Measurements from ENCODE around the gene NEK7. TPM values are rescaled to one million over a fixed set of nuclear protein-coding genes. Genes with fewer than 3 reads are reported as not detected.

NEK7 gene
- polyA plus RNA-seq, 4 donors = 14.9 to 38.3 (median 27.2) TPM

DNA sequence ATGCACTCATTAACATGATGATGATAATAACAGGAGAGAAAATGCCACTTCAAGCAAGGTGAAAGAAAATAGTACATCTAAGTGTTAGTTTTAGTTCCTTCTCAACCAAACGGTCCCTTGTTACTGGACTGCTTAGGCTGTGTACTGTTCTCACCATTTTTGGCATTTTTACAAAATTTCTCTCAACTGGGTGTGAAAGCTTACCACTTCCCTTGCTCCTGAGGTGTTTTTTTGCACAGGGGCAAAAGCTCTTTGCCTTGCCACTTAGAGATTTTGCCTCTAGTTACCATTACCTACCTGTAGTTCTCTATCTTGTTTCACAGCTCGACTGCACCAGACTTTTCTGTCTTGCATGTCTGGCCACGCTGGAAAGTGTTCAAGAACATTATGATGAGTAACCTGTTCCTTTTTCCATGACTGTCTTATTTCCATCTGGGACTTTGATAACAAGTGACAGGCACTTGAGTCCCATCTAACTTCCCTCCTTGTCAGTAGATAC is 10.7 kb downstream of the NEK7 start:
- H3K27ac ChIP-seq (ENCODE audit: low read depth in 1 of 3, low read length in 2 of 3) = peak overlapping the region in 1 of 3 donors; percentile 45
- 31 to 43% (median 35%) methylated on average over 3 of the region's 3 CpGs for WGBS, 3 donors
- H3K4me1 ChIP-seq (ENCODE audit: control insufficient read depth in 3 of 3, insufficient read depth in 2 of 3, low read depth in 1 of 3, low read length in 2 of 3) = peaks cover 11 to 27% (median 25%) of the 10 kb centered on the region in 3 donors
- H3K36me3 ChIP-seq (ENCODE audit: control insufficient read depth in 3 of 3, insufficient read depth in 2 of 3, low read depth in 1 of 3, low read length in 3 of 3) = no peaks in the 10 kb centered on the region
- H3K4me3 ChIP-seq (ENCODE audit: low read depth in 1 of 3, low read length in 3 of 3) = no peak overlapping the region
- peak in 1 of 2 donors; percentile 38 for DNase-seq
- H3K27me3 ChIP-seq (ENCODE audit: control insufficient read depth in 3 of 3, insufficient read depth in 3 of 3, low read length in 3 of 3) = no peaks in the 10 kb centered on the region
- FAIRE-seq = no peak
- H3K9me3 ChIP-seq (ENCODE audit: control insufficient read depth in 2 of 2, insufficient read depth in 1 of 2, low read depth in 1 of 2, low read length in 1 of 2) = no peaks in the 10 kb centered on the region

DNA sequence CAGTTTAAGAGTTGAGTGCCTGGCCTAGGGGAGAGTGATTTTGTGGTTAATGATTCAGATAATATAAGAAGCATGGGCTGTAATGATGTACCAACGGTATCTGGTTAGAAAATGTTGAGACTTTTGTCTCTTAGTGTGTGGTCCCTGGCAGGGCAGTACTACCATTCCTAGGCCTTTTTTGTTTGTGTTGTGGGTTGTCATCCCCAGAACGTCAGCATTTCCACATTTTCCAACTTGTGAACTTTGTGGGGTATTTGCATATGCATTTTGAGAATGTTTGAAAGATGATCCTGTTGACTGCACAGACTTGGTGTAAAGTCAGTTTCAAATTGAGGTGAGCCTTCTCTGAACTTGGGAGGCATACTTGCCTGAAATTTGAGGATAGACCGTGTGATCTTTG is 11.4 kb downstream of the NEK7 start:
- Histone ChIP-seq H3K36me3 (ENCODE audit: control insufficient read depth in 3 of 3, insufficient read depth in 2 of 3, low read depth in 1 of 3, low read length in 3 of 3) (no peaks in the 10 kb centered on the region), H3K9me3 (ENCODE audit: control insufficient read depth in 2 of 2, insufficient read depth in 1 of 2, low read depth in 1 of 2, low read length in 1 of 2) (no peaks in the 10 kb centered on the region), H3K4me3 (ENCODE audit: low read depth in 1 of 3, low read length in 3 of 3) (no peak overlapping the region), H3K27me3 (ENCODE audit: control insufficient read depth in 3 of 3, insufficient read depth in 3 of 3, low read length in 3 of 3) (no peaks in the 10 kb centered on the region), H3K27ac (ENCODE audit: low read depth in 1 of 3, low read length in 2 of 3) (no peak overlapping the region), H3K4me1 (ENCODE audit: control insufficient read depth in 3 of 3, insufficient read depth in 2 of 3, low read depth in 1 of 3, low read length in 2 of 3) (peaks cover 9 to 27% (median 19%) of the 10 kb centered on the region in 3 donors)
- 50 to 58% (median 57%) methylated on average over 3 of the region's 3 CpGs for WGBS, 3 donors
- FAIRE-seq (no peak), DNase-seq (no peak)

DNA sequence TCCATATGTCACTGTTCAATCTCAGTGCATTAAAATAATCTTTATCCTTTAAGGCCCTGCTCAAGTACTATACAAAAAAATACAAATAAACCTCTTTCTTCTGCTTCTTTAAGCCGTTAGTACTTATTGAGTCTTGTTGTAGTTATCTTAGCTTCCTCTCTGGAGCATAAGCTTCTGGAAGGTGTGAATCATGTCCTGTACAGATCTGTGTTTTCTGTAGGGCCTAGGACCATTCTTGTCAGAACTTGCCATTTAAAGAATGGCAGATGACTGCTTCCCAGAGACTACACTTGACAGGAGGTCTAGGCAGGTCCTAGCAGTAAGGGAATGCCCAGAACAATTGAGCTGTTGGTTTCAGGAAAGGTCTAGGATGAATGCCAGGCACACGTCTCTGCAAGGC is 12.9 kb downstream of the NEK7 start:
- Histone ChIP-seq H3K9me3 (ENCODE audit: control insufficient read depth in 2 of 2, insufficient read depth in 1 of 2, low read depth in 1 of 2, low read length in 1 of 2) (no peaks in the 10 kb centered on the region), H3K4me3 (ENCODE audit: low read depth in 1 of 3, low read length in 3 of 3) (no peak overlapping the region), H3K36me3 (ENCODE audit: control insufficient read depth in 3 of 3, insufficient read depth in 2 of 3, low read depth in 1 of 3, low read length in 3 of 3) (no peaks in the 10 kb centered on the region), H3K27ac (ENCODE audit: low read depth in 1 of 3, low read length in 2 of 3) (no peak overlapping the region), H3K27me3 (ENCODE audit: control insufficient read depth in 3 of 3, insufficient read depth in 3 of 3, low read length in 3 of 3) (no peaks in the 10 kb centered on the region), H3K4me1 (ENCODE audit: control insufficient read depth in 3 of 3, insufficient read depth in 2 of 3, low read depth in 1 of 3, low read length in 2 of 3) (peaks cover 9 to 30% (median 19%) of the 10 kb centered on the region in 3 donors)
- 64 to 82% (median 73%) methylated on average over 2 of the region's 2 CpGs for WGBS, 3 donors
- no peak for DNase-seq
- no peak for FAIRE-seq

DNA sequence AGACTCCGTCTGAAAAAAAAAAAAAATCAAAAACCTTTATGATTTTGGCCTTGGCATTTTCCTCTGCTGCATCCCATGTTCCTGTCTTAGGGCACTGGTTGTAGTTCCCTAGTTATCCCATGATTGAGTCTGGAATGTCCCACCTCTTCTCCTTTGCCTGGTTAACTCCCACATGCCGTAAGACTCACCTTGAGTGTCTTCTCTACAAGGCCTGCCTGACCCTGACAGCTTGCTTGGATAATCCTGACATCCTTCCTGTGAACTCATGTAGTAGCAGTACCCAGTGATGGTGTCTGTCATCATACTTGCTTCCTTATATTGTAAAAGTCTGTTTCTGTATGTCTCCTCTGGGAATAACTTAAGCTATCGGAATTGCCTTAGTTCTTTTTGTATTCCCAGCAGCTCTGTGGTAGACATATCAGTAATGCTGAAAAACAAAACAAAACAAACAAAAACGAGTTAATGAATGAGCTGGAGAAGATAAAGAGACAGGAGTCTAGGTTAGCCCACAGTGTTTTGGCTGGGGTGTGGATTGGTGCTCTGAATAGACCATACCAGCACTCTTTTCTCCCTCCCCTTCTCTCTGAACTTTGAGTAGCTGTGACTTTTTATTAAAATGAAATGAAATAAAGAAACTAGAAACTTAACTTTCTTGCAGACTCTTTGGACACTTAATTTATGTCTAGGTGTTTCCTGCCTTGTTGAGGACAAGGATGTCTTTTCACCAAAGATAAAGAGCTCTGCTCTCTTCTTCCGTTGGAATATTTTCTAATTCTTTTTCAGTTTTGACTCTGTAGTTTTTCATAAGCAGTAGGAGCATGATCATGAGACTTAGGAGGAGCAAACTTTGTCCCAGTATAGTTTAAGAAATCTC is 15.1 kb downstream of the NEK7 start:
- H3K9me3 ChIP-seq (ENCODE audit: control insufficient read depth in 2 of 2, insufficient read depth in 1 of 2, low read depth in 1 of 2, low read length in 1 of 2) = no peaks in the 10 kb centered on the region
- H3K27ac ChIP-seq (ENCODE audit: low read depth in 1 of 3, low read length in 2 of 3) = no peak overlapping the region
- WGBS, 3 donors = 62 to 74% (median 71%) methylated on average over 5 of the region's 5 CpGs
- peaks cover 6 to 25% (median 11%) of the 10 kb centered on the region in 3 donors for H3K4me1 ChIP-seq (ENCODE audit: control insufficient read depth in 3 of 3, insufficient read depth in 2 of 3, low read depth in 1 of 3, low read length in 2 of 3)
- H3K36me3 ChIP-seq (ENCODE audit: control insufficient read depth in 3 of 3, insufficient read depth in 2 of 3, low read depth in 1 of 3, low read length in 3 of 3) = no peaks in the 10 kb centered on the region
- FAIRE-seq (no peak), DNase-seq (no peak)
- H3K4me3 ChIP-seq (ENCODE audit: low read depth in 1 of 3, low read length in 3 of 3) = no peak overlapping the region
- no peaks in the 10 kb centered on the region for H3K27me3 ChIP-seq (ENCODE audit: control insufficient read depth in 3 of 3, insufficient read depth in 3 of 3, low read length in 3 of 3)

DNA sequence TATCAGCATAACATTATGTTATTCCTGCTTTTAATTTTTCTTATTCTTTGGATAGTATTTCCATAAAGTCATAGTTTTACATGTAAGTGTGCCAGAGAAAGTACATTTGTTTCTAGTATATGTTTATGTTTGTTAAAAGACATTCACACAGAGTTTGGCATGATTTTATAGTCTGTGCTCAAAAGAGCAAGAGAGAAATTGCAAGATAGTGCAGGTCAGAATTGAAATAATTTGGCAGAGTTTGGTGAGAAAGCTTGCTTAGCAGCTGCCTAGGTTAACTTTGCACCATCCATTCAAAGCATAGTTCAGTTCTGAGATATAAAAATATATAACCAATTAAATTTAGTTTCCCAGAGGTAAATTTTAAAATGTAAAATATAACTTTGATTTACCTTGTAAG is 17.0 kb downstream of the NEK7 start:
- Histone ChIP-seq H3K27me3 (ENCODE audit: control insufficient read depth in 3 of 3, insufficient read depth in 3 of 3, low read length in 3 of 3) (no peaks in the 10 kb centered on the region), H3K4me3 (ENCODE audit: low read depth in 1 of 3, low read length in 3 of 3) (no peak overlapping the region), H3K36me3 (ENCODE audit: control insufficient read depth in 3 of 3, insufficient read depth in 2 of 3, low read depth in 1 of 3, low read length in 3 of 3) (no peaks in the 10 kb centered on the region), H3K27ac (ENCODE audit: low read depth in 1 of 3, low read length in 2 of 3) (no peak overlapping the region), H3K9me3 (ENCODE audit: control insufficient read depth in 2 of 2, insufficient read depth in 1 of 2, low read depth in 1 of 2, low read length in 1 of 2) (no peaks in the 10 kb centered on the region), H3K4me1 (ENCODE audit: control insufficient read depth in 3 of 3, insufficient read depth in 2 of 3, low read depth in 1 of 3, low read length in 2 of 3) (peaks cover 3 to 24% (median 3%) of the 10 kb centered on the region in 3 donors)
- FAIRE-seq (no peak), DNase-seq (no peak)

DNA sequence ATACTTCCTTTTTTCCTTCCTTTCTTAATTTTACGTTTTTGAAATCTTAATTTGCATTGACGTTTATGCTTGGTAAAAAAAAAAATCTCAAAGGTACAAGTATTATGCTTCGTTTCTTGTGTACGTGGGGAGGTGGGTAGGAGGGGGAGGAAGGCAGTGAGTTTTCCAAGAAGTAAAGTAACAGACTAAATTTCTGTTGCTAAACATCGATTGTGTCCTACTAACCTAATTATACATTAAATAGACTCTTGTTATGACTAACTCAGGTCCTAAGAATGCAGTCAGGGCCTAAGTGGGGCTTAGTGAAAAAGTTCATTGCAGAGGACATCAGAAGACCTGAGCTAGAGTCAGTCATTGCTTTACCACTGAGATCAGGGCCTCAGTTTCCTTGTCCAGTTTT is 17.5 kb downstream of the NEK7 start:
- peaks cover 3 to 24% (median 3%) of the 10 kb centered on the region in 3 donors for H3K4me1 ChIP-seq (ENCODE audit: control insufficient read depth in 3 of 3, insufficient read depth in 2 of 3, low read depth in 1 of 3, low read length in 2 of 3)
- no peaks in the 10 kb centered on the region for H3K36me3 ChIP-seq (ENCODE audit: control insufficient read depth in 3 of 3, insufficient read depth in 2 of 3, low read depth in 1 of 3, low read length in 3 of 3)
- no peaks in the 10 kb centered on the region for H3K9me3 ChIP-seq (ENCODE audit: control insufficient read depth in 2 of 2, insufficient read depth in 1 of 2, low read depth in 1 of 2, low read length in 1 of 2)
- no peak overlapping the region for H3K4me3 ChIP-seq (ENCODE audit: low read depth in 1 of 3, low read length in 3 of 3)
- H3K27ac ChIP-seq (ENCODE audit: low read depth in 1 of 3, low read length in 2 of 3) = no peak overlapping the region
- H3K27me3 ChIP-seq (ENCODE audit: control insufficient read depth in 3 of 3, insufficient read depth in 3 of 3, low read length in 3 of 3) = no peaks in the 10 kb centered on the region
- WGBS, 3 donors = 55 to 70% (median 64%) methylated on average over 5 of the region's 5 CpGs
- no peak for FAIRE-seq
- DNase-seq = no peak

DNA sequence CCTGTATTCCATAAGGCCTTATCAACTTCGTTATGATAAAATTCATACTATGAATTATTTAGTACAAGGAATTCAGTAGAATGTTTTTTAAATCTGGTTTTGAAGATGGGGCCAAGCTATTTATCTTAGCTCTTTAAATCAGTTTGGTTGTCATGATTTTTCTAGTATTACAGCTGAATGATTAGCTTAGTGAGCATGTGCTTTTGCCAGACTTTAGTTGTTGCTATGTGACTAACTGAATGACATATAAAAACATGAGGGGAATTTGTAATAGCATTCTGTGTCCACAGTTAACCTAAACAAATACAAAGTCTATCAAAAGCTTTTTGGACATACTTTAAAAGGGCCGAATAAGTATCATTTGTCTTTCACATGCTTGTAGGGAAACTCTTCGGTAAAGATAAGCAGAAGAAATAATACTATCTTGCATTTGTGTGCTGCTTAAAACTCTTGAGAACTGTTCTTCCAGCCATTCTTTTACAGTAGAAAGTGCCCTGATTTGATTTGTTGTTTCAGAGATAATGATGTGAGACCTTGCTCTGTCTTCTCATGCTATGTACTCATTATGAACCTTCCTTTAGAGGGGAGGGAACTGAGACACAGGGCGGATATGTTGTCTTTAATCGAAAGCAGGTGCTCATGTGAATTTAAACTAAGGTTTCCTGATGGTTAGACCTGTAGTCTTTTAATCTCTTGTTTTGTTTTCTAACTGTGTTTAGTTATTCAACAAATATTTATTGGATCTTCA is 18.8 kb downstream of the NEK7 start:
- FAIRE-seq (no peak), DNase-seq (no peak)
- Histone ChIP-seq H3K4me3 (ENCODE audit: low read depth in 1 of 3, low read length in 3 of 3) (no peak overlapping the region), H3K36me3 (ENCODE audit: control insufficient read depth in 3 of 3, insufficient read depth in 2 of 3, low read depth in 1 of 3, low read length in 3 of 3) (no peaks in the 10 kb centered on the region), H3K27ac (ENCODE audit: low read depth in 1 of 3, low read length in 2 of 3) (no peak overlapping the region), H3K4me1 (ENCODE audit: control insufficient read depth in 3 of 3, insufficient read depth in 2 of 3, low read depth in 1 of 3, low read length in 2 of 3) (peaks cover 3 to 16% (median 3%) of the 10 kb centered on the region in 3 donors), H3K27me3 (ENCODE audit: control insufficient read depth in 3 of 3, insufficient read depth in 3 of 3, low read length in 3 of 3) (no peaks in the 10 kb centered on the region), H3K9me3 (ENCODE audit: control insufficient read depth in 2 of 2, insufficient read depth in 1 of 2, low read depth in 1 of 2, low read length in 1 of 2) (no peaks in the 10 kb centered on the region)
- WGBS, 3 donors = 71 to 76% (median 75%) methylated on average over 5 of the region's 5 CpGs

DNA sequence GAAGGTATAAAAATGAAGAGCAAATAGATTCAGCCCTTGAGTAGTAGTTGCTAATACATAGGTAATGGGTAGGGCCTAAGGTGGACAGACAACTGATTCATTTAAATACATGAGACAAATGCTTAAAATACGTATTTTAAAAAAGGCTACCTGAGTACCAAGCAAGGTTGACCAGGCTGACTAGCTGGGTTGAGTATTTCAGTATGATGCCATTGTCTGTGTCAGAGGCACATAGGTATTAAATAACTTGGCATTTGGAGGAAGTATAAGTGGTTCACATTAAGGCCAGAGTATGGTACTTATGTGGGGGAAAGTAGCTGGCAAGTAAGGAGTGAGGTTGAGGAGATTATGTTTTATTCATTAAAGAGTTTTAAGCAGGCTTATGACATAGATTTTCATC is 19.4 kb downstream of the NEK7 start:
- FAIRE-seq (no peak), DNase-seq (no peak)
- no peaks in the 10 kb centered on the region for H3K9me3 ChIP-seq (ENCODE audit: control insufficient read depth in 2 of 2, insufficient read depth in 1 of 2, low read depth in 1 of 2, low read length in 1 of 2)
- H3K27me3 ChIP-seq (ENCODE audit: control insufficient read depth in 3 of 3, insufficient read depth in 3 of 3, low read length in 3 of 3) = no peaks in the 10 kb centered on the region
- H3K27ac ChIP-seq (ENCODE audit: low read depth in 1 of 3, low read length in 2 of 3) = no peak overlapping the region
- no peak overlapping the region for H3K4me3 ChIP-seq (ENCODE audit: low read depth in 1 of 3, low read length in 3 of 3)
- WGBS, 3 donors = 90 to 96% (median 92%) methylated on average over 1 of the region's 1 CpG
- H3K4me1 ChIP-seq (ENCODE audit: control insufficient read depth in 3 of 3, insufficient read depth in 2 of 3, low read depth in 1 of 3, low read length in 2 of 3) = peaks cover 3 to 16% (median 3%) of the 10 kb centered on the region in 3 donors
- H3K36me3 ChIP-seq (ENCODE audit: control insufficient read depth in 3 of 3, insufficient read depth in 2 of 3, low read depth in 1 of 3, low read length in 3 of 3) = no peaks in the 10 kb centered on the region
